Measurements from ENCODE around the gene EME1.
"Not testable (repeated sequence)": the region's sequence is repeated elsewhere in the genome, so short reads cannot be mapped to it uniquely, and the experiment has no call there.

- not testable (repeated sequence) for TF ChIP-seq CTCF (IDR thresholded peaks at IDR 0.05; ENCODE audit: low read length); EZH2 (IDR thresholded peaks at IDR 0.05; ENCODE audit: borderline replicate concordance, low read length)
Measured at GRCh38 chr17:50333291-50334057, 39.6 kb upstream of the EME1 start.

Measured in OCI-LY1 (cell line).